Measurements from ENCODE around the gene PCCA.

PCCA gene

GRCh38 chr13:100363874-100364273 is 275.0 kb downstream of the PCCA start:
- no peak for TF ChIP-seq CTCF (IDR thresholded peaks at IDR 0.05; ENCODE audit: extremely low read depth, insufficient read depth, missing control alignments)
- DNase-seq (ENCODE audit: low spot score) = no peak
- in situ Hi-C loops (cut with MboI; ENCODE audit: low pct_unique_long_range_greater_than_20kb, low sequenced_read_pairs, unreplicated experiment) = no loop called here

GRCh38 chr13:100364591-100364990 is 275.7 kb downstream of the PCCA start:
- in situ Hi-C loops (cut with MboI; ENCODE audit: low pct_unique_long_range_greater_than_20kb, low sequenced_read_pairs, unreplicated experiment) = no loop called here
- no peak for TF ChIP-seq CTCF (IDR thresholded peaks at IDR 0.05; ENCODE audit: extremely low read depth, insufficient read depth, missing control alignments)
- DNase-seq (ENCODE audit: low spot score) = no peak

GRCh38 chr13:100365680-100366079 is 276.8 kb downstream of the PCCA start:
- TF ChIP-seq CTCF (IDR thresholded peaks at IDR 0.05; ENCODE audit: extremely low read depth, insufficient read depth, missing control alignments) = no peak
- DNase-seq (ENCODE audit: low spot score) = no peak
- in situ Hi-C loops (cut with MboI; ENCODE audit: low pct_unique_long_range_greater_than_20kb, low sequenced_read_pairs, unreplicated experiment) = no loop called here

GRCh38 chr13:100378533-100378932 is 289.6 kb downstream of the PCCA start:
- TF ChIP-seq CTCF (IDR thresholded peaks at IDR 0.05; ENCODE audit: extremely low read depth, insufficient read depth, missing control alignments) = no peak
- in situ Hi-C loops (cut with MboI; ENCODE audit: low pct_unique_long_range_greater_than_20kb, low sequenced_read_pairs, unreplicated experiment) = no loop called here
- no peak for DNase-seq (ENCODE audit: low spot score)

GRCh38 chr13:100381595-100382224 is 292.8 kb downstream of the PCCA start:
- in situ Hi-C loops (cut with MboI; ENCODE audit: low pct_unique_long_range_greater_than_20kb, low sequenced_read_pairs, unreplicated experiment) = no loop called here

GRCh38 chr13:100382785-100383184 is 293.9 kb downstream of the PCCA start:
- no peak for TF ChIP-seq CTCF (IDR thresholded peaks at IDR 0.05; ENCODE audit: extremely low read depth, insufficient read depth, missing control alignments)
- in situ Hi-C loops (cut with MboI; ENCODE audit: low pct_unique_long_range_greater_than_20kb, low sequenced_read_pairs, unreplicated experiment) = no loop called here
- DNase-seq (ENCODE audit: low spot score) = no peak

More at GRCh38 chr13:100381595-100382224, 292.8 kb downstream of the PCCA start:
- DNase-seq (ENCODE audit: low spot score) = no peak
- no peak for TF ChIP-seq CTCF (IDR thresholded peaks at IDR 0.05; ENCODE audit: extremely low read depth, insufficient read depth, missing control alignments)
